ENCODE results near the gene ALDH3A2. TPM values are rescaled to one million over a fixed set of nuclear protein-coding genes. Genes with fewer than 3 reads are reported as not detected.

Gene ALDH3A2
- 101 and 124 TPM in 2 replicates for total RNA-seq

GRCh38 chr17:19648475-19649273, at the start of gene ALDH3A2:
Gene ALDH3A2, plus strand, starts transcription at chr17:19648751. Its CDS starts 221 bp downstream, at chr17:19648972.

GRCh38 chr17:19716108-19717030, 67.8 kb downstream of the ALDH3A2 start, which contains the start of gene SLC47A2:
Gene SLC47A2, minus strand, starts transcription at chr17:19716584. Its CDS starts 29 bp downstream, at chr17:19716555.

Other genes starting within 250 kb of the ALDH3A2 start
- gene RNF112, start 237.5 kb upstream of the ALDH3A2 start, total RNA-seq, result 7.3 and 9.1 TPM in 2 replicates
- 1.5 and 3.4 TPM in 2 replicates for gene SLC47A1, start 114.9 kb upstream of the ALDH3A2 start, total RNA-seq
- 0.06 and 0.26 TPM in 2 replicates for gene SLC47A2, start 67.8 kb downstream of the ALDH3A2 start, total RNA-seq
- gene ALDH3A1, start 99.5 kb downstream of the ALDH3A2 start, total RNA-seq, result 1.1 and 2.7 TPM in 2 replicates
- 22.9 and 37.4 TPM in 2 replicates for gene ULK2, start 219.2 kb downstream of the ALDH3A2 start, total RNA-seq